Caco-2 (cell line): ENCODE measurements around the gene NFAT5. TPM values are rescaled to one million over a fixed set of nuclear protein-coding genes. Genes with fewer than 3 reads are reported as not detected.

ENCODE experiments used
- BruUV-seq: library from RNA; stranded (reverse); fragments of 400-500 nt; replicated peaks from 2 replicates; lab custom pipeline; 2021; lab: Mats Ljungman, UMichigan
- CTCF ChIA-PET: fragments of 300-600 bp; sonication (Branson Sonifier 250); formaldehyde crosslinking; loops from one replicate; lab custom pipeline; 2022; ENCODE audit warnings: antibody characterized with exemption; lab: Charles Lee
- POLR2A ChIA-PET: fragments of 300-600 bp; sonication (Branson Sonifier 250); formaldehyde crosslinking; loops from one replicate; lab custom pipeline; 2022; ENCODE audit warnings: antibody characterized with exemption; lab: Charles Lee
- DNase-seq, 2 experiments: peaks; one replicate each; pipeline versions ENCODE4 v3.0.0 to v3.0.0-alpha.2; 2020 to 2022
- H3K27me3 ChIP-seq: replicated peaks from 2 replicates; pipeline ENCODE4 v1.6.0; 2011; ENCODE audit warnings: low read length; ENCODE audit not compliant: control insufficient read depth, insufficient read depth
- H3K36me3 ChIP-seq: 2 replicates; pipeline ENCODE4 v1.5.1; 2011; ENCODE audit warnings: low read length; ENCODE audit not compliant: control insufficient read depth, insufficient read depth
- H3K4me1 ChIP-seq: fragments of 250-450 bp; sonication (Bioruptor Pico); 2 replicates; pipeline ENCODE4 v1.5.1; 2020; ENCODE audit warnings: mild to moderate bottlenecking
- H3K4me3 ChIP-seq: 2 replicates; pipeline ENCODE4 v1.5.1; 2011; ENCODE audit warnings: low read depth, mild to moderate bottlenecking, control low read depth, low read length
- H3K9me3 ChIP-seq: fragments of 250-450 bp; sonication (Bioruptor Pico); 2 replicates; pipeline ENCODE4 v1.5.1; 2020; ENCODE audit warnings: mild to moderate bottlenecking, moderate library complexity
- H3K27ac Mint-ChIP-seq: one replicate; pipeline ENCODE4 v1.8.0; 2022; ENCODE audit warnings: mixed read lengths; ENCODE audit not compliant: unreplicated experiment
- H3K27me3 Mint-ChIP-seq: one replicate; pipeline ENCODE4 v1.8.0; 2022; ENCODE audit warnings: mixed read lengths; ENCODE audit not compliant: insufficient read depth, unreplicated experiment
- H3K36me3 Mint-ChIP-seq: one replicate; pipeline ENCODE4 v1.8.0; 2022; ENCODE audit warnings: mild to moderate bottlenecking, mixed read lengths; ENCODE audit not compliant: insufficient read depth, unreplicated experiment
- H3K4me1 Mint-ChIP-seq: one replicate; pipeline ENCODE4 v1.8.0; 2022; ENCODE audit warnings: low read depth, mixed read lengths; ENCODE audit not compliant: unreplicated experiment
- H3K4me3 Mint-ChIP-seq: one replicate; pipeline ENCODE4 v1.8.0; 2022; ENCODE audit warnings: mild to moderate bottlenecking, moderate library complexity, mixed read lengths; ENCODE audit not compliant: unreplicated experiment
- H3K9me3 Mint-ChIP-seq: one replicate; pipeline ENCODE4 v1.8.0; 2022; ENCODE audit warnings: mixed read lengths; ENCODE audit not compliant: unreplicated experiment
- intact Hi-C: fragments of 100-400 bp; cut with micrococcal nuclease; formaldehyde crosslinking; loops from one replicate; pipeline ENCODE4 v1.10.0; 2022; ENCODE audit not compliant: unreplicated experiment
- total RNA-seq: library from RNA; stranded (reverse); gene quantifications from 2 replicates; pipeline ENCODE4 v1.2.3, GENCODE V29; 2022
- TF ChIP-seq, protein P1 (sequence below), 2 experiments: fragments of 200-600 bp in 1 of 2; IDR thresholded peaks; 1 replicate in 1 of 2; 2 replicates in 1 of 2; pipeline versions ENCODE4 v1.5.1 to v1.8.0; 2011 to 2022; ENCODE audit warnings: antibody characterized with exemption in 1 of 2, control low read depth in 1 of 2, inconsistent platforms in 1 of 2, low read depth in 1 of 2, low read length in 1 of 2, mild to moderate bottlenecking in 1 of 2, moderate library complexity in 1 of 2; ENCODE audit not compliant: insufficient read depth in 1 of 2, severe bottlenecking in 1 of 2, unreplicated experiment in 1 of 2

NFAT5 gene
- total RNA-seq, 1 experiment from 2014 or later: 87.6 TPM

DNA sequence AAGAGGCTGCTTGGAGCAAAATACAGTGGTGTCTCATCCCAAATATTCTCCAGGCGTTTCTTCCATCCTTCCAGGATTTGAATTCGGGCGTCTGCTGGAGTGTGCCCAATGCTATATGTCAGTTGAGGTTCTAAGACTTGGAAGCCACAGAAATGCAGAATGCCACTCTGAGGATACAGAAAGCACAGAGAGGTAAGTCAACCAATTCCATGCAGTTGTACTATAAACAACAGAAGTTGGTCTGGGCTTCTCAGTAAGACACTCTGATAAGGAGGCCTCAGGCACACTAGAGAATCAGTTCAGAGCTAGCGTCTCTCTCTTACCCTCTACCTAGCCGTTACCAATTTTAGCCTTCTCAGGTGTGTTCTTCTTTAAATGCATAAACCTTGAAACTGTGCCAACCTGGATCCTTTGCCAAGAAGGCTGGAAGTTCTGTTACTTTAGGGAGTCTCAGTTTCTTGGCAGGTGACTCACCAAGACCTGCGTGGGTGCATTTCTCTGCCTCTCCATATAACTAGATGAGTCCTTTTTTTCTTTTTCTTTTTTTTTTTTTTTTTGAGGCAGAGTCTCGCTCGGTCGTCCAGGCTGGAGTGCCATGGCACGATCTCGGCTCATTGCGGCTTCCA lies 145.5 kb downstream of the NFAT5 start:
- POLR2A ChIA-PET: interaction anchor here (1.0 kb wide), 1 partner anchor 44 kb away, joined by 3 read pairs; the partner anchor contains the start of gene NOB1
- Mint-ChIP-seq H3K36me3 (peaks cover 95% of the 10 kb centered on the region), H3K27ac (no peak overlapping the region), H3K4me1 (peaks cover 13% of the 10 kb centered on the region), H3K4me3 (no peak overlapping the region), H3K9me3 (no peaks in the 10 kb centered on the region), H3K27me3 (no peaks in the 10 kb centered on the region)
- Histone ChIP-seq H3K9me3 (no peaks in the 10 kb centered on the region), H3K4me3 (no peak overlapping the region), H3K27me3 (no peaks in the 10 kb centered on the region), H3K36me3 (peaks cover 8% of the 10 kb centered on the region), H3K4me1 (peaks cover 6% of the 10 kb centered on the region)
- BruUV-seq: no TSS peak
- DNase-seq: no peak
- intact Hi-C loops: no loop called here
- CTCF ChIA-PET: no interaction called here
- TF ChIP-seq, protein P1, sequence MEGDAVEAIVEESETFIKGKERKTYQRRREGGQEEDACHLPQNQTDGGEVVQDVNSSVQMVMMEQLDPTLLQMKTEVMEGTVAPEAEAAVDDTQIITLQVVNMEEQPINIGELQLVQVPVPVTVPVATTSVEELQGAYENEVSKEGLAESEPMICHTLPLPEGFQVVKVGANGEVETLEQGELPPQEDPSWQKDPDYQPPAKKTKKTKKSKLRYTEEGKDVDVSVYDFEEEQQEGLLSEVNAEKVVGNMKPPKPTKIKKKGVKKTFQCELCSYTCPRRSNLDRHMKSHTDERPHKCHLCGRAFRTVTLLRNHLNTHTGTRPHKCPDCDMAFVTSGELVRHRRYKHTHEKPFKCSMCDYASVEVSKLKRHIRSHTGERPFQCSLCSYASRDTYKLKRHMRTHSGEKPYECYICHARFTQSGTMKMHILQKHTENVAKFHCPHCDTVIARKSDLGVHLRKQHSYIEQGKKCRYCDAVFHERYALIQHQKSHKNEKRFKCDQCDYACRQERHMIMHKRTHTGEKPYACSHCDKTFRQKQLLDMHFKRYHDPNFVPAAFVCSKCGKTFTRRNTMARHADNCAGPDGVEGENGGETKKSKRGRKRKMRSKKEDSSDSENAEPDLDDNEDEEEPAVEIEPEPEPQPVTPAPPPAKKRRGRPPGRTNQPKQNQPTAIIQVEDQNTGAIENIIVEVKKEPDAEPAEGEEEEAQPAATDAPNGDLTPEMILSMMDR (IDR thresholded peaks at IDR 0.05; ENCODE audit: insufficient read depth in 1 of 2, low read depth in 1 of 2, low read length in 1 of 2, severe bottlenecking in 1 of 2, unreplicated experiment in 1 of 2): no peak

DNA sequence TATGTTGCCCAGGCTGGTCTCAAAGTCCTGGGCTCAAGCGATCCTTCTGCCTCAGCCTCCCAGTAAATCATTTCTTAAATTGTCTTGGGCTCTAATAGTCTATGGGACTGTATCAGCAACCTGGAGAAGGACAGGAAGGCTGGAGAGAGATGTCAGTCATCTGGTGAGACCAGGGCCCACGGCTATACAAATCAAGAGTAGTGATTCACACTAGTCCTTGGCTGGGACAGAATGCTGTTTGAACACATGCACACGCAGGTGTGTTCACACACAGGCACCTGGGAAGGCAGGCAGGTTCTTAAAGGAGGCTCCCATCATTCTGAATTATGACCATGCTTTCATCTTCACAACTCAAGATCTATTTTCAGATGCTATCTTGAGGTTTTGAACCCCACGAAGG lies 146.5 kb downstream of the NFAT5 start:
- Histone ChIP-seq H3K4me3 (no peak overlapping the region), H3K36me3 (peaks cover 8% of the 10 kb centered on the region), H3K27me3 (no peaks in the 10 kb centered on the region), H3K4me1 (no peaks in the 10 kb centered on the region), H3K9me3 (no peaks in the 10 kb centered on the region)
- Mint-ChIP-seq H3K27me3 (no peaks in the 10 kb centered on the region), H3K9me3 (no peaks in the 10 kb centered on the region), H3K36me3 (peaks cover 92% of the 10 kb centered on the region), H3K4me3 (no peak overlapping the region), H3K4me1 (peaks cover 5% of the 10 kb centered on the region), H3K27ac (no peak overlapping the region)
- no TSS peak for BruUV-seq
- intact Hi-C loops: no loop called here
- TF ChIP-seq, protein P1 (IDR thresholded peaks at IDR 0.05; ENCODE audit: insufficient read depth in 1 of 2, low read depth in 1 of 2, low read length in 1 of 2, severe bottlenecking in 1 of 2, unreplicated experiment in 1 of 2): no peak
- CTCF ChIA-PET: no interaction called here
- no peak for DNase-seq
- POLR2A ChIA-PET: interaction anchor here (1.0 kb wide), 1 partner anchor 43 kb away, joined by 3 read pairs; the partner anchor contains the start of gene NOB1

DNA sequence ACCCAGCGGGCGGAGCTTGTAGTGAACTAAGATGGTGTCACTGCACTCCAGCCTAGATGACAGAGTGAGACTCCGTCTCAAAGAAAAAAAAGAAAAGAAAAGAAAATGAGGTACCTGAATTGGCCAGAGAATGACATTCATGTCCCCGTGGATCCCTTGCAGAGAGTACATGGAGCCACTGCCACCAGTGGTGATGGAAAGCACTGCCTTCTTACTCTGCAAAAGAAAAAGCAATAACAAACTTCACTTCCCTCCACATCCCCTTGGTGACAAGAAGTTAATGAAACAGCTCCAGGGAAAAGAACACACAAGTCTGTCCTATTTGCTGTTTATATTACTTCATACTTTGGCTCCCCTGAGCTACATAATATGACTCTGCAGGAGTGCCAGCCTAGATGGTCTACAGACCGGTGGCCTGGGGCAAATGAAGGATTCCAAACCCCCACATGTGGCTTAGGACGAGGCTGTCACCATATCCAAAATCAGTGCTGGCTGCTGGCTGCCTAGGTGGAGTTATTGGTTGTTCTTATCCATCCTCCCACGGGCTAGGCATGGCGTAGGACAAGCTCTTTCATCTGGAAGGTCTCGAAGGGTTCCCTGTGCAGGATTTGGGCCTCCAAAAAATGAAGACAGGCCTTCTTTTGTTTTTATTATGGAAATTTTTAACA lies 147.3 kb downstream of the NFAT5 start:
- TF ChIP-seq, protein P1 (IDR thresholded peaks at IDR 0.05; ENCODE audit: insufficient read depth in 1 of 2, low read depth in 1 of 2, low read length in 1 of 2, severe bottlenecking in 1 of 2, unreplicated experiment in 1 of 2): no peak
- Mint-ChIP-seq H3K27ac (no peak overlapping the region), H3K36me3 (peaks cover 91% of the 10 kb centered on the region), H3K4me1 (peaks cover 1% of the 10 kb centered on the region), H3K9me3 (no peaks in the 10 kb centered on the region), H3K4me3 (no peak overlapping the region), H3K27me3 (no peaks in the 10 kb centered on the region)
- no peaks in the 10 kb centered on the region for H3K9me3 ChIP-seq
- peaks cover 8% of the 10 kb centered on the region for H3K36me3 ChIP-seq
- H3K4me1 ChIP-seq: no peaks in the 10 kb centered on the region
- no peak overlapping the region for H3K4me3 ChIP-seq
- CTCF ChIA-PET: interaction anchor here (0.6 to 1.4 kb wide), 2 partner anchors 42 to 144 kb away, joined by 3 to 5 read pairs; partner anchors contain the start of gene NOB1
- no TSS peak for BruUV-seq
- POLR2A ChIA-PET: interaction anchor here (0.5 kb wide), 1 partner anchor 21 kb away, joined by 9 read pairs; no protein-coding TSS in a partner anchor
- H3K27me3 ChIP-seq: no peaks in the 10 kb centered on the region
- intact Hi-C loops: no loop called here
- no peak for DNase-seq
